ENCODE measurements around the gene MYL1.

DNA sequence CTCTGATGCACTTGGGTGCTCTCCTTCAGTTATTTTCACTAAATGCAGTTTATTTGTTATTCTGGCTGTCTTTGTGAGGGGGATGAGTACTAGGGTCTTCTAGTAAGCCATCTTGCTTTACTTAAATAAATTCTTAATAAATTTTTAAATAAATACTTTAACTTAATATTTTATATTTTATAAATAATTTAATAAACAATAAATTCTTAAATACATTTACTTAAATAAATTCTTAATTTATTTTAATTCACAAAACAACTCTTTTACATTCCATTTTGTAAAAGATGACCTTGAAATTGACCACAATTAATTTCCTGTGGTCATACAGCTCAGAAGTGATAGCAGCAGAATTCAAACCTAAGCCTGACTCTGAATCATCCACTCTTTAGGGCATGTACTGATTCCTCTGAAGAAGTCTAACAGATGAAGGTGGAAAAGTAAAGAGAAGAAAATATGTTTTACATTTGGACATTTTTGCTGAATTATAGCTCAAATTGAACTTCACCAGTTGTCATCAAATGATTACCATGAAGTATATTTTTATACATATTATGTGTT is 28.8 kb downstream of the MYL1 start:
- TF ChIP-seq POLR2A (IDR thresholded peaks at IDR 0.05; ENCODE audit: low read length) (no peak), GATA1 (IDR thresholded peaks at IDR 0.05; ENCODE audit: low read depth, low read length) (no peak)

Data from erythroblast (primary cell).